ENCODE measurements around the gene NADSYN1.

DNA sequence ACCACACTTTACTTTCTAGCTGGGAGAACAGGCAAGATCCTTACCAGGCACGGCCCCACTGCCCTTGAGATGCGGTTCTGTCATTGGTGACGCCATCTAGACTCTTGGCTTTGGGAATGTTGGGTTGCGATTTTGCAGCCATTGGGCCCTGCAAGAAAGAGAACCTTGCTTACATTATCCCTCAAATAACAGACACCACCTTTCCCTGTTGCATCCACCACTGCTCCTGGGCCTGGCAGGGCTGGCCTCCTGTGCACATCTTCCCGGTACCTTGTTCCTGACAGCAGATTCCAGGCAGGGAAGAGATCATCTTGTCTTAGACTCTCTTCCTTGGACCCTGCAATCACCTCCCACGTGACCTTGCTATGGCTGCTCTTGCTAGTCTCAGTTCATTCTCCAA is 8.2 kb upstream of the NADSYN1 start:
- TF ChIP-seq, protein P1, sequence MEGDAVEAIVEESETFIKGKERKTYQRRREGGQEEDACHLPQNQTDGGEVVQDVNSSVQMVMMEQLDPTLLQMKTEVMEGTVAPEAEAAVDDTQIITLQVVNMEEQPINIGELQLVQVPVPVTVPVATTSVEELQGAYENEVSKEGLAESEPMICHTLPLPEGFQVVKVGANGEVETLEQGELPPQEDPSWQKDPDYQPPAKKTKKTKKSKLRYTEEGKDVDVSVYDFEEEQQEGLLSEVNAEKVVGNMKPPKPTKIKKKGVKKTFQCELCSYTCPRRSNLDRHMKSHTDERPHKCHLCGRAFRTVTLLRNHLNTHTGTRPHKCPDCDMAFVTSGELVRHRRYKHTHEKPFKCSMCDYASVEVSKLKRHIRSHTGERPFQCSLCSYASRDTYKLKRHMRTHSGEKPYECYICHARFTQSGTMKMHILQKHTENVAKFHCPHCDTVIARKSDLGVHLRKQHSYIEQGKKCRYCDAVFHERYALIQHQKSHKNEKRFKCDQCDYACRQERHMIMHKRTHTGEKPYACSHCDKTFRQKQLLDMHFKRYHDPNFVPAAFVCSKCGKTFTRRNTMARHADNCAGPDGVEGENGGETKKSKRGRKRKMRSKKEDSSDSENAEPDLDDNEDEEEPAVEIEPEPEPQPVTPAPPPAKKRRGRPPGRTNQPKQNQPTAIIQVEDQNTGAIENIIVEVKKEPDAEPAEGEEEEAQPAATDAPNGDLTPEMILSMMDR (IDR thresholded peaks at IDR 0.05): no peak
- TF ChIP-seq POLR2A (IDR thresholded peaks at IDR 0.05): no peak
